Hypothalamus (tissue), 51 donors: ENCODE results near the gene PLPP1.

ENCODE experiments used
- DNase-seq, 51 donors: peaks; one replicate each; lab custom pipeline; 2025; lab: John Stamatoyannopoulos, UW

PLPP1 gene

GRCh38 chr5:55415071-55415470 is 119.7 kb downstream of the PLPP1 start:
- DNase-seq: no peak

GRCh38 chr5:55413644-55414043 is 121.1 kb downstream of the PLPP1 start:
- no peak for DNase-seq

GRCh38 chr5:55411876-55412275 is 122.9 kb downstream of the PLPP1 start:
- DNase-seq: no peak

GRCh38 chr5:55410845-55411244 is 123.9 kb downstream of the PLPP1 start:
- DNase-seq: no peak

GRCh38 chr5:55409775-55410174 is 125.0 kb downstream of the PLPP1 start:
- DNase-seq: no peak

GRCh38 chr5:55407984-55408383 is 126.8 kb downstream of the PLPP1 start:
- DNase-seq: no peak

GRCh38 chr5:55407059-55407684 is 127.6 kb downstream of the PLPP1 start:
- DNase-seq: peak in 16 of 51 donors; percentile 2 to 52 (median 23)

GRCh38 chr5:55406292-55406691 is 128.5 kb downstream of the PLPP1 start:
- DNase-seq: no peak

- DNase-seq: no peak
Measured at GRCh38 chr5:55402199-55402598, 132.6 kb downstream of the PLPP1 start.

GRCh38 chr5:55393501-55394175 is 141.1 kb downstream of the PLPP1 start:
- DNase-seq: no peak

- no peak for DNase-seq
Measured at GRCh38 chr5:55392669-55393068, 142.1 kb downstream of the PLPP1 start.

- no peak for DNase-seq
Measured at GRCh38 chr5:55391707-55392106, 143.1 kb downstream of the PLPP1 start.

- DNase-seq: no peak
Measured at GRCh38 chr5:55387865-55388264, 146.9 kb downstream of the PLPP1 start.

- DNase-seq: no peak
Measured at GRCh38 chr5:55386356-55386755, 148.4 kb downstream of the PLPP1 start.

GRCh38 chr5:55385846-55386245 is 148.9 kb downstream of the PLPP1 start:
- DNase-seq: no peak

- DNase-seq: no peak
Measured at GRCh38 chr5:55385227-55385626, 149.5 kb downstream of the PLPP1 start.

GRCh38 chr5:55384072-55384471 is 150.7 kb downstream of the PLPP1 start:
- no peak for DNase-seq

- DNase-seq: no peak
Measured at GRCh38 chr5:55383254-55383653, 151.5 kb downstream of the PLPP1 start.

GRCh38 chr5:55377810-55378209 is 157.0 kb downstream of the PLPP1 start:
- no peak for DNase-seq
